IMR-90 (cell line): Measurements from ENCODE around the gene CHP2. TPM values are rescaled to one million over a fixed set of nuclear protein-coding genes. Genes with fewer than 3 reads are reported as not detected.

Source experiments
- ATAC-seq: fragments of 200-7000 bp; cut with Tn5 transposase; 2 replicates; pipeline ENCODE4 v1.9.1; 2020; ENCODE audit warnings: low read depth, mild to moderate bottlenecking, moderate library complexity
- BruUV-seq: library from RNA; stranded (reverse); fragments of 400-500 nt; replicated peaks from 2 replicates; lab custom pipeline; 2021; lab: Mats Ljungman, UMichigan
- CTCF ChIA-PET: fragments of 300-600 bp; formaldehyde crosslinking; extraction: SDS; loops from one replicate; lab custom pipeline; 2021; ENCODE audit warnings: antibody characterized with exemption; lab: Yijun Ruan, JAX
- POLR2A ChIA-PET: fragments of 300-600 bp; sonication (Branson Sonifier 250); formaldehyde crosslinking; loops from one replicate; lab custom pipeline; 2022; ENCODE audit warnings: antibody characterized with exemption; ENCODE audit not compliant: unreplicated experiment; lab: Charles Lee
- DNase-seq: peaks from one replicate; pipeline ENCODE4 v3.0.0; 2013
- H2AFZ ChIP-seq: replicated peaks from 2 replicates; pipeline ENCODE3; 2013; ENCODE audit warnings: low read length, mild to moderate bottlenecking; ENCODE audit not compliant: poor library complexity
- H2AK5ac ChIP-seq: 2 replicates; pipeline ENCODE4 v1.6.1; 2013; ENCODE audit warnings: low read depth, low read length, inconsistent platforms
- H2AK9ac ChIP-seq: replicated peaks from 2 replicates; pipeline ENCODE3; 2013; ENCODE audit warnings: mild to moderate bottlenecking, low read depth, low read length, moderate library complexity; ENCODE audit not compliant: poor library complexity
- H2BK120ac ChIP-seq: 2 replicates; pipeline ENCODE4 v1.6.1; 2013; ENCODE audit warnings: low read depth, low read length, inconsistent platforms
- H2BK15ac ChIP-seq: 3 replicates; pipeline ENCODE4 v1.6.1; 2013; ENCODE audit warnings: low read depth, low read length, inconsistent platforms
- H2BK20ac ChIP-seq: 2 replicates; pipeline ENCODE4 v1.6.1; 2013; ENCODE audit warnings: low read depth, mild to moderate bottlenecking, inconsistent platforms, low read length, moderate library complexity
- H2BK5ac ChIP-seq: 2 replicates; pipeline ENCODE4 v1.6.1; 2013; ENCODE audit warnings: mild to moderate bottlenecking, low read depth, low read length, inconsistent platforms; ENCODE audit not compliant: poor library complexity, severe bottlenecking
- H3K14ac ChIP-seq: replicated peaks from 2 replicates; pipeline ENCODE4 v1.6.1; 2013; ENCODE audit warnings: low read depth, low read length, inconsistent platforms
- H3K18ac ChIP-seq: 2 replicates; pipeline ENCODE4 v1.6.1; 2013; ENCODE audit warnings: low read depth, low read length, control low read depth
- H3K23ac ChIP-seq: 2 replicates; pipeline ENCODE4 v1.6.1; 2013; ENCODE audit warnings: low read depth, low read length, inconsistent platforms
- H3K27ac ChIP-seq: 2 replicates; pipeline ENCODE4 v1.5.1; 2013; ENCODE audit warnings: mild to moderate bottlenecking, control low read depth, low read length; ENCODE audit not compliant: insufficient read depth
- H3K27me3 ChIP-seq: 2 replicates; pipeline ENCODE4 v1.6.1; 2013; ENCODE audit warnings: low read length; ENCODE audit not compliant: control insufficient read depth, insufficient read depth
- H3K36me3 ChIP-seq: 2 replicates; pipeline ENCODE4 v1.6.1; 2013; ENCODE audit warnings: low read length, mixed read lengths; ENCODE audit not compliant: control insufficient read depth, insufficient read depth
- H3K4ac ChIP-seq: 2 replicates; pipeline ENCODE4 v1.6.1; 2013; ENCODE audit warnings: low read depth, low read length, inconsistent platforms
- H3K4me1 ChIP-seq: 2 replicates; pipeline ENCODE4 v1.6.1; 2013; ENCODE audit warnings: low read length, mixed read lengths; ENCODE audit not compliant: control insufficient read depth, insufficient read depth
- H3K4me2 ChIP-seq: 2 replicates; pipeline ENCODE4 v1.6.1; 2013; ENCODE audit warnings: low read depth, mild to moderate bottlenecking, control low read depth, low read length, moderate library complexity
- H3K4me3 ChIP-seq: 2 replicates; pipeline ENCODE4 v1.5.1; 2013; ENCODE audit warnings: low read depth, mild to moderate bottlenecking, control low read depth, low read length, moderate library complexity; ENCODE audit not compliant: insufficient read depth
- H3K56ac ChIP-seq: 2 replicates; pipeline ENCODE4 v1.6.1; 2013; ENCODE audit warnings: low read length, inconsistent platforms; ENCODE audit not compliant: insufficient read depth; ENCODE audit errors: extremely low read depth
- H3K79me1 ChIP-seq, 2 experiments: 2 replicates each; pipeline ENCODE4 v1.6.1; 2013; ENCODE audit warnings: low read length in 2 of 2, inconsistent platforms in 1 of 2, low read depth in 1 of 2
- H3K9ac ChIP-seq: 2 replicates; pipeline ENCODE4 v1.6.1; 2013; ENCODE audit warnings: low read depth, low read length, control low read depth
- H3K9me1 ChIP-seq: 2 replicates; pipeline ENCODE4 v1.6.1; 2013; ENCODE audit warnings: low read length, inconsistent platforms; ENCODE audit not compliant: insufficient read depth
- H3K9me3 ChIP-seq: 2 replicates; pipeline ENCODE4 v1.6.1; 2013; ENCODE audit warnings: low read length; ENCODE audit not compliant: control insufficient read depth, insufficient read depth
- H4K20me1 ChIP-seq: 2 replicates; pipeline ENCODE4 v1.6.1; 2013; ENCODE audit warnings: low read length, inconsistent platforms; ENCODE audit not compliant: insufficient read depth
- H4K5ac ChIP-seq: 2 replicates; pipeline ENCODE4 v1.6.1; 2013; ENCODE audit warnings: mild to moderate bottlenecking, low read depth, low read length, control low read depth
- H4K8ac ChIP-seq, 2 experiments: 2 replicates each; pipeline ENCODE4 v1.6.1; 2013; ENCODE audit warnings: low read depth in 2 of 2, low read length in 2 of 2, control low read depth in 1 of 2, inconsistent platforms in 1 of 2
- H4K91ac ChIP-seq: 2 replicates; pipeline ENCODE4 v1.6.1; 2013; ENCODE audit warnings: low read depth, low read length, inconsistent platforms; ENCODE audit not compliant: insufficient read depth
- BHLHE40 ChIP-seq: fragments of 150-350 bp; IDR thresholded peaks from 2 replicates; pipeline ENCODE4 v1.6.1; 2016; ENCODE audit warnings: mild to moderate bottlenecking, low read depth, low read length
- CEBPB ChIP-seq: IDR thresholded peaks from 2 replicates; pipeline ENCODE4 v1.6.1; 2012; ENCODE audit warnings: low read depth, low read length, improper control_type of control experiment
- CHD1 ChIP-seq: IDR thresholded peaks from 2 replicates; pipeline ENCODE4 v1.6.1; 2012; ENCODE audit warnings: low read depth, low read length, improper control_type of control experiment
- FOS ChIP-seq: fragments of 150-350 bp; IDR thresholded peaks from 2 replicates; pipeline ENCODE4 v1.6.1; 2016; ENCODE audit warnings: low read depth, low read length
- MAFK ChIP-seq: IDR thresholded peaks from 2 replicates; pipeline ENCODE4 v1.6.1; 2012; ENCODE audit warnings: low read depth, low read length, improper control_type of control experiment
- MAZ ChIP-seq: IDR thresholded peaks from 2 replicates; pipeline ENCODE4 v1.6.1; 2012; ENCODE audit warnings: low read depth, mild to moderate bottlenecking, low read length, improper control_type of control experiment, moderate library complexity, borderline replicate concordance
- MXI1 ChIP-seq: IDR thresholded peaks from 2 replicates; pipeline ENCODE4 v1.6.1; 2012; ENCODE audit warnings: low read depth, mild to moderate bottlenecking, low read length, moderate library complexity, borderline replicate concordance
- NFE2L2 ChIP-seq: fragments of 150-350 bp; IDR thresholded peaks from 2 replicates; pipeline ENCODE4 v1.6.1; 2016; ENCODE audit warnings: low read depth, mild to moderate bottlenecking, low read length
- POLR2A ChIP-seq: IDR thresholded peaks from 2 replicates; pipeline ENCODE4 v1.6.1; 2012; ENCODE audit warnings: mild to moderate bottlenecking, low read depth, low read length
- RAD21 ChIP-seq: IDR thresholded peaks from 2 replicates; pipeline ENCODE4 v1.6.1; 2012; ENCODE audit warnings: low read length, improper control_type of control experiment
- RCOR1 ChIP-seq: IDR thresholded peaks from 2 replicates; pipeline ENCODE4 v1.6.1; 2012; ENCODE audit warnings: mild to moderate bottlenecking, low read length, improper control_type of control experiment; ENCODE audit not compliant: insufficient replicate concordance
- RFX5 ChIP-seq: IDR thresholded peaks from 2 replicates; pipeline ENCODE4 v1.8.0; 2012; ENCODE audit warnings: low read depth, mild to moderate bottlenecking, low read length, moderate library complexity
- SMC3 ChIP-seq: fragments of 150-350 bp; IDR thresholded peaks from 2 replicates; pipeline ENCODE4 v1.6.1; 2016; ENCODE audit warnings: low read depth, mild to moderate bottlenecking, antibody characterized with exemption, low read length, moderate library complexity
- WGBS, 2 experiments: methylation state at CpG; one replicate each; pipeline versions ENCODE4 v1.1.5 to v1.1.7; 2013; ENCODE audit warnings: missing lambda C conversion rate in 2 of 2; ENCODE audit not compliant: insufficient read length in 1 of 2; ENCODE audit errors: extremely low coverage in 2 of 2; 5-methylcytosine and 5-hydroxymethylcytosine counted together
- dilution Hi-C: fragments of 300-500 bp; cut with HindIII; formaldehyde crosslinking; loops from one replicate; pipeline ENCODE4 v1.14.3; 2018; ENCODE audit warnings: low sequenced_read_pairs; ENCODE audit not compliant: unreplicated experiment
- in situ Hi-C: fragments of 300-500 bp; cut with MboI; formaldehyde crosslinking; loops from 3 replicates; pipeline ENCODE4 v1.14.3; 2019; ENCODE audit warnings: low sequenced_read_pairs, inconsistent platforms, mixed read lengths
- intact Hi-C: fragments of 100-400 bp; cut with micrococcal nuclease; formaldehyde crosslinking; loops from 2 replicates; pipeline ENCODE4 v1.10.0; 2022
- polyA plus RNA-seq, 3 experiments: library from polyadenylated mRNA; depleted of rRNA; stranded (reverse); fragments of >200 nt; gene quantifications; 2 replicates each; pipeline ENCODE4 v1.2.3, GENCODE V29; 2012; ENCODE audit warnings: low replicate concordance in 1 of 3
- total RNA-seq: library from RNA; depleted of rRNA; stranded (reverse); fragments of >200 nt; gene quantifications from 2 replicates; pipeline ENCODE4 v1.2.3, GENCODE V29; 2012
- TF ChIP-seq, protein P1 (sequence below): fragments of 150-350 bp; IDR thresholded peaks from 2 replicates; pipeline ENCODE4 v1.6.1; 2017; ENCODE audit warnings: mild to moderate bottlenecking, antibody characterized with exemption, low read length, low read depth
- TF ChIP-seq, protein P2 (sequence below): fragments of 150-350 bp; IDR thresholded peaks from 2 replicates; pipeline ENCODE4 v1.6.1; 2016; ENCODE audit warnings: low read depth, mild to moderate bottlenecking, low read length, moderate library complexity, borderline replicate concordance
- TF ChIP-seq, protein P3 (sequence below): conservative IDR thresholded peaks from 2 replicates; pipeline ENCODE4 v1.5.1; 2012; ENCODE audit warnings: mild to moderate bottlenecking, low read depth, low read length, improper control_type of control experiment

CHP2 gene
- total and polyA plus RNA-seq, 2 of the 4 experiments (the other 2 are of a cell fraction), result not detected

DNA sequence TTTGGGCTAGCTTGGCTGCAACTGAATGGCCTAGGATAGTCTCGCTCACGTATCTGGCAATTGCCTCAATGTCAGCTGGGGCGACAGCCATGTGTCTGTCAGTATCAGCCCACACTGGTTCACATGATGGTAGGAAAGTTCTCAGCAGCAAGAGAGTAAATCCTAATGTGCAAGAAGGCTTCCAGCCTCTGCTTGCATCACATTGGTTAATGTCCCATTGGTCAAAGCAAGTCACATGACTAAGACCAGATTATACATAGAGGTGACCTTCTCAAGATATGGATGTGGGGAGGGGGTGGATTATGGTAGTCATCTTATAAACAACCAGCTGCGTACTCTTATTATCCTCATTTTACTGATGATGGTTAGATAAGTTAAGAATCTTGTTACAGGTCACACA lies 31.0 kb downstream of the CHP2 start:
- Histone ChIP-seq H3K4me2 (no peak overlapping the region), H2BK5ac (no peak overlapping the region), H3K23ac (no peak overlapping the region), H3K9ac (no peak overlapping the region), H2AK5ac (no peak overlapping the region), H3K4me1 (no peaks in the 10 kb centered on the region), H2AFZ (no peak overlapping the region), H3K9me1 (no peaks in the 10 kb centered on the region), H3K9me3 (no peaks in the 10 kb centered on the region), H2BK120ac (no peak overlapping the region), H4K91ac (no peak overlapping the region), H3K4ac (no peak overlapping the region), H4K8ac (no peak overlapping the region), H4K20me1 (no peaks in the 10 kb centered on the region), H3K79me1 (no peaks in the 10 kb centered on the region), H3K27me3 (no peaks in the 10 kb centered on the region), H2AK9ac (no peak overlapping the region), H4K5ac (no peak overlapping the region), H3K4me3 (no peak overlapping the region), H3K18ac (no peak overlapping the region), H3K36me3 (no peaks in the 10 kb centered on the region), H2BK15ac (no peak overlapping the region), H3K14ac (no peak overlapping the region), H2BK20ac (no peak overlapping the region), H3K56ac (no peak overlapping the region), H3K27ac (no peak overlapping the region)
- ATAC-seq (no peak), DNase-seq (no peak)
- POLR2A ChIA-PET, result no interaction called here
- 60% methylated on average over 2 of the region's 4 CpGs; no CpG with 5 or more reads in 1 of the 2 experiments for WGBS, 2 experiments
- CTCF ChIA-PET, result no interaction called here
- TF ChIP-seq RCOR1, result no peak
- TF ChIP-seq, protein P1, sequence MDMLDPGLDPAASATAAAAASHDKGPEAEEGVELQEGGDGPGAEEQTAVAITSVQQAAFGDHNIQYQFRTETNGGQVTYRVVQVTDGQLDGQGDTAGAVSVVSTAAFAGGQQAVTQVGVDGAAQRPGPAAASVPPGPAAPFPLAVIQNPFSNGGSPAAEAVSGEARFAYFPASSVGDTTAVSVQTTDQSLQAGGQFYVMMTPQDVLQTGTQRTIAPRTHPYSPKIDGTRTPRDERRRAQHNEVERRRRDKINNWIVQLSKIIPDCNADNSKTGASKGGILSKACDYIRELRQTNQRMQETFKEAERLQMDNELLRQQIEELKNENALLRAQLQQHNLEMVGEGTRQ, result no peak
- no peak for TF ChIP-seq MXI1
- TF ChIP-seq CHD1, result no peak
- TF ChIP-seq RAD21, result no peak
- no peak for TF ChIP-seq FOS
- TF ChIP-seq NFE2L2, result no peak
- TF ChIP-seq POLR2A, result no peak
- TF ChIP-seq, protein P2, sequence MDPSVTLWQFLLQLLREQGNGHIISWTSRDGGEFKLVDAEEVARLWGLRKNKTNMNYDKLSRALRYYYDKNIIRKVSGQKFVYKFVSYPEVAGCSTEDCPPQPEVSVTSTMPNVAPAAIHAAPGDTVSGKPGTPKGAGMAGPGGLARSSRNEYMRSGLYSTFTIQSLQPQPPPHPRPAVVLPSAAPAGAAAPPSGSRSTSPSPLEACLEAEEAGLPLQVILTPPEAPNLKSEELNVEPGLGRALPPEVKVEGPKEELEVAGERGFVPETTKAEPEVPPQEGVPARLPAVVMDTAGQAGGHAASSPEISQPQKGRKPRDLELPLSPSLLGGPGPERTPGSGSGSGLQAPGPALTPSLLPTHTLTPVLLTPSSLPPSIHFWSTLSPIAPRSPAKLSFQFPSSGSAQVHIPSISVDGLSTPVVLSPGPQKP, result no peak
- TF ChIP-seq CEBPB, result no peak
- TF ChIP-seq MAFK, result no peak
- no peak for TF ChIP-seq BHLHE40
- TF ChIP-seq SMC3, result no peak
- TF ChIP-seq MAZ, result no peak
- TF ChIP-seq, protein P3, sequence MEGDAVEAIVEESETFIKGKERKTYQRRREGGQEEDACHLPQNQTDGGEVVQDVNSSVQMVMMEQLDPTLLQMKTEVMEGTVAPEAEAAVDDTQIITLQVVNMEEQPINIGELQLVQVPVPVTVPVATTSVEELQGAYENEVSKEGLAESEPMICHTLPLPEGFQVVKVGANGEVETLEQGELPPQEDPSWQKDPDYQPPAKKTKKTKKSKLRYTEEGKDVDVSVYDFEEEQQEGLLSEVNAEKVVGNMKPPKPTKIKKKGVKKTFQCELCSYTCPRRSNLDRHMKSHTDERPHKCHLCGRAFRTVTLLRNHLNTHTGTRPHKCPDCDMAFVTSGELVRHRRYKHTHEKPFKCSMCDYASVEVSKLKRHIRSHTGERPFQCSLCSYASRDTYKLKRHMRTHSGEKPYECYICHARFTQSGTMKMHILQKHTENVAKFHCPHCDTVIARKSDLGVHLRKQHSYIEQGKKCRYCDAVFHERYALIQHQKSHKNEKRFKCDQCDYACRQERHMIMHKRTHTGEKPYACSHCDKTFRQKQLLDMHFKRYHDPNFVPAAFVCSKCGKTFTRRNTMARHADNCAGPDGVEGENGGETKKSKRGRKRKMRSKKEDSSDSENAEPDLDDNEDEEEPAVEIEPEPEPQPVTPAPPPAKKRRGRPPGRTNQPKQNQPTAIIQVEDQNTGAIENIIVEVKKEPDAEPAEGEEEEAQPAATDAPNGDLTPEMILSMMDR, result no peak
- no peak for TF ChIP-seq RFX5
- BruUV-seq, result no TSS peak
- intact Hi-C loops (no loop called here), dilution Hi-C loops (no loop called here), in situ Hi-C loops (no loop called here)
